GM18867 (cell line): ENCODE data around the gene ACTR8.
"Not testable (repeated sequence)": the region's sequence is repeated elsewhere in the genome, so short reads cannot be mapped to it uniquely, and the experiment has no call there.

ENCODE experiments used
- ATAC-seq: cut with Tn5 transposase; IDR thresholded peaks from one replicate; pipeline ENCODE4 v1.9.1; 2021; ENCODE audit warnings: mild to moderate bottlenecking, moderate library complexity; ENCODE audit not compliant: unreplicated experiment

The ACTR8 gene, protein sequence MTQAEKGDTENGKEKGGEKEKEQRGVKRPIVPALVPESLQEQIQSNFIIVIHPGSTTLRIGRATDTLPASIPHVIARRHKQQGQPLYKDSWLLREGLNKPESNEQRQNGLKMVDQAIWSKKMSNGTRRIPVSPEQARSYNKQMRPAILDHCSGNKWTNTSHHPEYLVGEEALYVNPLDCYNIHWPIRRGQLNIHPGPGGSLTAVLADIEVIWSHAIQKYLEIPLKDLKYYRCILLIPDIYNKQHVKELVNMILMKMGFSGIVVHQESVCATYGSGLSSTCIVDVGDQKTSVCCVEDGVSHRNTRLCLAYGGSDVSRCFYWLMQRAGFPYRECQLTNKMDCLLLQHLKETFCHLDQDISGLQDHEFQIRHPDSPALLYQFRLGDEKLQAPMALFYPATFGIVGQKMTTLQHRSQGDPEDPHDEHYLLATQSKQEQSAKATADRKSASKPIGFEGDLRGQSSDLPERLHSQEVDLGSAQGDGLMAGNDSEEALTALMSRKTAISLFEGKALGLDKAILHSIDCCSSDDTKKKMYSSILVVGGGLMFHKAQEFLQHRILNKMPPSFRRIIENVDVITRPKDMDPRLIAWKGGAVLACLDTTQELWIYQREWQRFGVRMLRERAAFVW

DNA sequence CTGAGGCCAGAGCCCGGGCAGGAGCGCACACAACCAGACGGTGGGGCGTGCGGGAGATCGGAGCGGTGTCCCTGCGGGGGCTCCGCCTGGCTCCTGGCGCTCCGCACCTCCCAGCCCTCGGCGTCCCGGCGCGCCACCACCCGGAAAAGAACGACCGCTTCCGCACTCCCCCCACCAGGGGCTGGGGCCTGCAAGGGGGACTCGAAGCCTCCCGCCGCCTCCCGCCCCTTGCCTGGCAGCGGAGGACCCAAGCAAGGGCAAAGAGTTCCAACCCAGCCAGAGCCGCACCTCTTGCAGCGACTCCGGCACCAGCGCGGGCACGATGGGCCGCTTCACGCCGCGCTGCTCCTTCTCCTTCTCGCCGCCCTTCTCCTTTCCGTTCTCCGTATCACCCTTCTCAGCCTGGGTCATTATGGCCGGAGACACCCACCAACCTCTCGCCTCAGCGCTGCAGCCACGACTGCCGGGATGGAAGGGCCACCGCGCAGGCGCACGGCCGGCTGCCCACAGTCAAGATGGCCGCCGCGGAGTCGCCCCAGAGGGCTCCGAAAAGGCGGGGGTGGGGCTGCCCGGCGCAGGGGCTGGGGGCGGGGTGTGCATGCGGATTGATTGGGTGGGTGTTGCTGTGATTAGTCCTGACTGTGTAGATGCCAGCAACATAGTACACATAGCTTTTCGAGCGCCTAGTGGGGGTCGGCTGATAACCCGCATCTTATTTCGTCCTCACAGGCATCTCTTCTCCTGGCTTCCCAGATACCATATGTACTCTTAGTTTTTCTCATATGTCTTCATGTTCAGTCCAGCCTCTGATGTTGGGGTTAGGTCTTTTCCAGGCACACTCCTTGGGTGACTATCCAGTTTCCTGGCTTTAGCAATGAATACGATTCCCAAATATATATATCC lies at the start of gene ACTR8:
Gene ACTR8, minus strand, starts transcription at position 462 of the 903 bp plus-strand sequence. Its CDS starts 51 bp downstream, at position 411.
- ATAC-seq = peak; percentile 84

DNA sequence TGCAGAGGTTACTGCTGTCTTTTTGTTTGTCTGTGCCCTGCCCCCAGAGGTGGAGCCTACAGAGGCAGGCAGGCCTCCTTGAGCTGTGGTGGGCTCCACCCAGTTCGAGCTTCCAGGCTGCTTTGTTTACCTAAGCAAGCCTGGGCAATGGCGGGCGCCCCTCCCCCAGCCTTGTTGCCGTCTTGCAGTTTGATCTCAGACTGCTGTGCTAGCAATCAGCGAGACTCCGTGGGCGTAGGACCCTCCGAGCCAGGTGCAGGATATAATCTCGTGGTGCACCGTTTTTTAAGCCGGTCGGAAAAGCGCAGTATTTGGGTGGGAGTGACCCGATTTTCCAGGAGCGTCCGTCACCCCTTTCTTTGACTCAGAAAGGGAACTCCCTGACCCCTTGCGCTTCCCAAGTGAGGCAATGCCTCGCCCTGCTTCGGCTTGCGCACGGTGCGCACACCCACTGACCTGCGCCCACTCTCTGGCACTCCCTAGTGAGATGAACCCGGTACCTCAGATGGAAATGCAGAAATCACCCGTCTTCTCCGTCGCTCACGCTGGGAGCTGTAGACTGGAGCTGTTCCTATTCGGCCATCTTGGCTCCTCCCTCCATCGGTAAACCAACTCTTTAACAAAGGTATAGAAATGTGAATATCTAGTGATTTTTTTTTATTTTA lies 45.4 kb upstream of the ACTR8 start:
- ATAC-seq = not testable (repeated sequence)

DNA sequence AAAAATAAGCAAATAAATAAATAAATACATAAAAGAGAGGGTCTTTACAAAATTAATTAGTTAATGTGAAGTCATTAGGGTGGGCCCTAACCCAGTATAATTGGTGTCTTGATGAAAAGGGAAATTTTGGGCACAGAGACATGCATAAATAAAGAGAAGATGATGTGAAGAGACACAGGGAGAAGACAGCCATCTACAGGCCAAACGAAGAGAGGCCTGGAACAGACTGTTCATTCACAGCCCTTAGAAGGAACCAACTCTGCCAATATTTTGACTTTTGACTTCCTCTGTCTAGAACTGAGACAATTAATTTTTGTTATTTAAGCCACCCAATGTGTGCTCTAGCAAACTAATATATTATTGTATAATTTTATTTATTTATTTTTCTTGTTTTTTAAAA lies 39.3 kb upstream of the ACTR8 start:
- no peak for ATAC-seq

DNA sequence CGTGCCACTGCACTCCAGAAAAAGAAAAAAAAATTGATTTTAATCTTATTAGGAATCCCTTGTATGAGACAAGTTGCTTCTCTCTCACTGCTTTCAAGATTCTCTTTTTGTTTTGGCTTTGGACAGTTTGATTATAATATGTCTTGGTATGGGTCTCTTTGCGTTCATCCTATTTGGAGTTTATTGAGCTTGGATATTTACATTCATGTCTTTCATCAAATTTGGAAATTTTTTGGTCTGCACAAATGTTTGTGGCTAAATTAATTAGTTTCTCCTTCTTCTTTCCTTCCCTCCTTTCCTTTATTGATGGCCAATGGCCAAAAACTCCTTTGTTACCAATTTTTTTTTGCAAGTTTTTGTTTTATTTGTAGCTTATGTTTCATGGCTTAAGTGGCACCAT lies 37.8 kb upstream of the ACTR8 start:
- no peak for ATAC-seq

DNA sequence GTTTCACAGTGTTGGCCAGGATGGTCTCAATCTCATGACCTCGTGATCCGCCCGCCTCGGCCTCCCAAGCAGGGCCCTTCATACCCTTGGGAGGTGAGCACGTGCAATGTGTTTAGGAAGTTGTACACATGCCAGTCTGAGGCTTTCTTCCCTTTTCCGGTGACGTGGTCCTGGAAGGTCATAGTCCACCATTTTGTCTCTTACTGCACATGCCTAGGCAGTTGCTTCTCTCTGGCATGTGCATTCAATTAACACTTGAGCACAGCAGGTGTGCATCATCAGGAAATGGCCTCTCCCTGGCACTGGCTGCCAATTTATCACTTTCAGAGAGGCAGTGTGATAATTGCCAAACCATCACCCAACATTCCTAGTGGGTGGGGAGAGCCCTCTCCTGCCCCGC lies 31.4 kb upstream of the ACTR8 start:
- no peak for ATAC-seq

DNA sequence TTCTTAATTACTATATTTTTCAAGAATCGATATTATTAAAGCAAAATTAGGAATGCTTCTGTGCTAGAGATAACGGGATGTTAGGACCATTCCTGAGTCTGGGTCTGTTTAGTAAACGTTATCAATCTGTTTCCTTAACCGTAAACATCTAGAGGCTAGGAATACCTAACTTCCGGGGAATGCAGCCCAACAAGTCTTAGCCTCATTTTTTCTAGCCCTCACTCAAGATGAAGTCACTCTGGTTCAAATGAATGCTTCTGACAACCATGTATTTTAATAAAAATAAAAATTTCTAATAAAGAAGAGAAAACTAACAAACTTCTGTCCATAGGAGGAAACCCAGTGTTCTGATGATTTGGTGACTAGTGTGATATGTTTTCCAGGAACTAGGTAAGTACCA lies 20.8 kb upstream of the ACTR8 start:
- ATAC-seq = no peak

DNA sequence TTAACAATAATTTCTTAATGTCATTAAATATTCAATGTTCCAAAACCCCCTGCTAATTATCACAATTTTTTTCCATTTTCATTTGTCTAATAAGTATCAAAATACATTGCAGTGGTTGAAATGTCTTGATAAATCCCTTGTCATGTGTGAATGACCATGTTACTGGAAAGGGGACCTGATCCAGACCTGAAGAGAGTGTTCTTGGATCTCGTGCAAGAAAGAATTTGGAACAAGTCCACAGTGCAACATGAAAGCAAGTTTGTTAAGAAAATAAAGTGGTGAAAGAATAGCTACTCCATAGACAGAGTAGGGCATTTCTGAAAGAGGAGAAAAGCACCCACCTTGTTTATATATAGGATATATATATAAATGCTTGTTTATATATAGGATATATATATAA lies 20.1 kb upstream of the ACTR8 start:
- no peak for ATAC-seq

DNA sequence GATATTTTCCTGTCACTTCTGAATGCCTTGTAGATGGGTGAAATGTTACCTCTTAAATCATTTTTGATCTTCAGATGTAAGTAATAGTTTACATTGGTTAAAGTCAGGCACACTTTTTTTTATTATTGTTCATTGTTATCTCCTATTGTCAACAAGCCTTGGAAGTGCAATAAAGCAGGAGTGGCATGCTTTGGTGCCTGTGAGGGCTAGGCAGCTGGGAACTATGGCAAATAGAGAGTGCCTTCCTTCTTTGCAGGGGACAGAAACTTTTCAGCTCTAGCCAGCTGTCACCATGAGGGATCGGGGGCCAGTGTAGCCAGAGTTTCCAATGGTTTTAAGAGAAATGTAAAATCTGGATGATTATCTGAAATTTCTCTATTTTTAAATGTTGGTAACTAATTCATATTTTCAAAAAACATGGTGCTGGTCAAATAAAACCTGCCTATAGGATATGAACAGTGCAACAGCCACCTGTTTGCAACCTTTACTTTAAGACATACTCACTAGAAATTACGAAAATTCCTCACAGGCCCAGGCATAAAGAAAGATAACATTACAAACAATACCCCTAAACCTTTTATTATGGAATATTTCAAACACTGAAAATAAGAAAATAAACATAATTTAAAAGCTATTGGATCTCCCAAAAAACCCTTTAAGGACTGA lies 18.8 kb upstream of the ACTR8 start:
- ATAC-seq = no peak

DNA sequence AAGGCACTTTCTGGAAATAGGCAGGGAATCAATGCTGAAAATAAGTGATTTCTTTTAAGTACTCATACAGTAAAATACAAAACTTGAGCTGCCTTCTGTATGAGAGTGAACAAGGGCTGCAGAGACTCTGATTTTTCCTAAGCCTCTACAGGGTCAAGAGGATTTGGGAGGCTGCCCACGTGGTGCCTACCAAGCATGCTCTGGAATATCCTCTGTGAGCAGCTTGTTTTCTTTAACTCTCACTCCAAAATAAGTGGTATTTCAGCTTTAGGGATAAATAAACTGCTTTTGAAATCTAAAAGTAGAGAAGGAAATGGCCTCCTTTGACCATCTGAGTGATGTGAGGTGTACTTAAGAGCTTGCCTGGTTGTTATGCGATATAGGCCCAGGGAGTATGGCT lies 17.8 kb upstream of the ACTR8 start:
- ATAC-seq = no peak

DNA sequence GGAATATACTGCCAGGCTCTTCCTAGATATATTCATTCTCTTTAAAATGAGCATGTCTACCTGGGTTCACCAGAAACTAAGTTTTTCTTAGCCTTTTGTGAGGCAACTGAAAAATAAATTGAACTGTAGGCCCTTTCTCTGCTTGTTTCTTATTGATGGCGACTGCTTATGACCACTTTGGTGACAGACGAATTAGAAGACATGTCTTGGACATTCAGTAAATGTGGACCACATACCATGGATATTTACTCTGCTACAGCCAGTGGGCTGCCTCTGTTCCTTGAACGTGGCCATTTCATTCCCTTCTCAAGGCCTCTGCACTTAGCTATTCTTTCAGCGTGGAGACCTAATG lies 10.3 kb upstream of the ACTR8 start:
- no peak for ATAC-seq

DNA sequence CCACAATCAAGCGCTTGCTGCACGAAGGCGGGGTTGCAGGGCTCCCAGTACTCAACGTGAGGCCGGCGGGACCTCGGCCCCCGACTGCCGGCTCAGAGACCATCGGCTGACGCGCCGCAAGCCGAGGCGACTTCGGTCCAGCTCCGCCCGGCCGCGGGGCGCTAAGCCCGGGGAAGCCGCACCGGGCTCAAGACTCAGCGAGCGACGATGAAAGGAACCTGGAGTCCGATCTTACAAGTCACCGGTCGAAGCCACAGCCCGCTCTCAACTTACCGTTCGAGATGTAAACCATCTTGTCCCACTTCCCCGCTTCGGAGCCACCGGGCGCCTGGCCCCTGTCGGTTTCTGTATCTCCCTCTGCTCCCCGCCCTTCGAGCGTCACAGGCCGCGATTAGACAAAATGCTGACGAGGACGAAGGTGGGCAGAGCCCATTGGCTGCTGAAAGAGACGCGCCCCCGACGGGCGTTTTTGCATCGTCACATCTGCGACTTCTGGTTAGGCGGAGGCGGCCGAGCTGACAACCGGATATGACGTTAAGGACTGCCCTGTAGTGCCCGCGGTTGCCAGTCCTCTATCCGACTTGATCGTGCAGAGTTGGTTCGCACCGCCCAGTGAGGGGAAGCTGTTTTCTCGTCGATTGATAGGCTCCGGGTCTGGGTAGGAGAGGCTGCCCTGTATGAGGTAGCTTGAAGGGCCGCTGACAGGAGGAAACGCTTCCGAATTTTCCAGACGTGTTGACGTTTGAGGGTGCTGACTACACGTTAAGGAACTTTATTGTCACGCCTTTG lies 9.7 kb upstream of the ACTR8 start, which contains the start of gene SELENOK:
Gene SELENOK, minus strand, starts transcription at position 363 of the 789 bp plus-strand sequence.
- ATAC-seq = peak; percentile 96

DNA sequence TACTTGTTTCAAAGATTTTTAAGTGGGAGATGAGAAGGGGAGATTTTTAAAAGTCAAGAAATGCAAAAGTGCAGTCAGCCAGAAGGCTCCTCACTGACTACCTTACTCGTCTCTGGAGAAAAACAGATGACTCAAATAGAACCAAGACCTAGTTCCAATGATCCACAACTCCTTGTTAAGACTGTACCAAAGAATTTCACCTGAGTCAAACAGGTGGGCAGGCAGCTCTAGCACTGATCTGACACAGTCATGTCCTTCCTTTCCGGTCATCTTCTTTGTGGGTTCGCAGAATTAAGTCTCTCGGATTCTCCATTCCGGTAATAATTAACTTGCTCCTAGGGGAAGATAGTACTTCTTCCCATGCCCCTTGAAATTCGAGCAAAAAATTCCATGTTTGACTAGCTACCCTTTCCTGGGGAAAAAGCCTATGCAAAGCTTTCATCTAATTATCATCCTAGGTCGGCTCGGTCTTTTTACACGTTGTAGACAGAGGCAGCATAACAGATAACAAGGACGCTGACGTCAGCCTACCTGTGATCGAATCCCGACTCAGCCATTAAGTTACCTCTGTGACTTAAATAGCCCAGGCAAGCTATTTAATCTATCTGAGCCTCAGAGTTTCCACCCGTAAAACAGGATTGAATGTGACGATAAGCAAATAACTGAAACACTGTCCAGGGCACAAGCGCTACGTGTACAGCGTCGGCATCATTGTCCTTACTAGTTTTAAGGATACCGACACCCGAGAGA lies 8.9 kb upstream of the ACTR8 start:
- ATAC-seq = no peak

DNA sequence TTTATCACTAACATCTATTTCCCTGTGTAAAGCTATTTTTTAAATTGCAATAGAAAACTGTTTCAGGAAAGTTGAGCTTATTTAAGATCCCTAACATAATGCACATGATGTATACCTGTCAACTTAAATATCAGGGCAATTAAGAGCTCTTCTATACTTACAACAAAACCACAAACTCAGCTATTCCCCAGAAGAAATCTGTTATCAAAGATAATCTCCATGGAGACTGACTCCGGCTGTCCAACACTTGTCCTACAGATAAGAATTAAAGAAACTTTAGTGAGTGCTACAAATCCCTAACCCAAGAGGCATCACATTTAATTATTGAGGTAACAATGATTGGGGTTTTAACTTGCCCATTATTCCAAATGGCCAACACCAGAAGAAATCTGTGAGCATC lies 6.3 kb upstream of the ACTR8 start:
- ATAC-seq = no peak

DNA sequence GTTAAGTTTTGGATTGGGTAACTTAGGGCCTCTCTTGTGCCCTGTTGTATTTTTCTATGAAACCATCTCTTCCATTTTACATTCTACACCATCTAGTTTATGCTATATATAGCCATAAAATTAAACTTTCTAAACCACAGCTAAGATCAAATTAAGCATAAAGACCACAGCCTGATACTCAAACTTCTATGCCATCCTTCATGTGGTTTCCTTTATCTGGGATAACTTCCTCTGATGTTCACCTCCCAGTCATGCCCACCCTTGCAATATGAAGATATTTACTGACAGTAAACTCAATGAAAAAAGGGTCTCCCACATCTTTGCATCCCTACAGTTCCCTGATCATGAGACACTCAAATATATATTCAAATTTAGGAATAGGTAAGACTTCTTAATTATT lies 5.5 kb upstream of the ACTR8 start:
- ATAC-seq = no peak

DNA sequence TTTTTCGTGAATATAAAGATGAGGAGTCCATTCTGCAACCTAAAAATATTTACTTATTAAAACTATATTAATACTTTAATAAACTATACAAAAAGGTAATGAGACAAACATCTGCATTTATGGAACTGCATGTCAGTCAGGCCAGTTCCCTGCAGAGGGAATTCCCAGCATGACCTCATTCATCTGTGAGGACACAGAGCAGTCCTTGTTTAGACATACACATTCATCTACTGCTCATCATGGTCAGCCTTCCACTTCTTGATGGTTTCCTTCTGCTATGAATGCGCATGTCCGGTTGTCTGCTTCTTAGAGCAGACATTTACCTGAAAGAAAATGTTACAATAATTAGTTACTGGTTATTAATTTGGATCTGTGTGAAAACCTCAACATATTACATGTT lies 3.3 kb upstream of the ACTR8 start:
- no peak for ATAC-seq

DNA sequence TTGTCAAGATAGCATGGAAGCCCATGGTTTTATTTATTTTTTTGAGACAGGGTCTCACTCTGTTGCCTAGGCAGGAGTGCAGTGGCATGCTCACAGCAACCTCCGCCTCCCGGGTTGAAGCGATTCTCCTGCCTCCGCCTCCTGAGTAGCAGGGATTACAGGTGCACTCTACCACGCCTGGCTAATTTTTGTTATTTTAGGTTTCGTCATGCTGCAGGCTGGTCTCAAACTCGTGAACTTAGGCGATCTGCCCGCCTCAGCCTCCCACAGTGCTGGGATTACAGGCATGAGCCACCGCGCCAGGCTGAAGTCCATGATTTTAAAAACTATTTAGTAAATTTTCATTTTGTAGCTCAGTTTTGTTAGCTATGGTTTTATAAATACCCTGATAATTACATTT lies 2.7 kb upstream of the ACTR8 start:
- no peak for ATAC-seq

DNA sequence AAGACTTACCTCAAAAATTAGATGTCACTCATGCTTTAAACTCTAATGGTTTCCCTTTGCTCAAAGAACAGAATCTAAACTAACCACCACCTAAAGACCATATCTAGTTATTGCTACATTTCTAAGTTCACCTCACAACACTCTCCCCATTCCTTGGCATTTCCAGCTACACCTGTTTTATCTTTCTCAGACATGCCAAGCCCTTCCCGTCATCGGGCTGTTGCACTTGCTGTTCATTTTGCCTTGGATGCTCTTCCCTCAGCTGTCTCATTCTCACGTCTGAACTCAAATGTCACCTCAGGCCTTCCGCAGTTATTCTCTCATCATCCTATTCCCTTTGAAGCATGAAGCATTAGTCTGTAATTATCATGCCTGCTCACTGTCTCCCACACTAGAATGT lies 1.1 kb upstream of the ACTR8 start:
- no peak for ATAC-seq

DNA sequence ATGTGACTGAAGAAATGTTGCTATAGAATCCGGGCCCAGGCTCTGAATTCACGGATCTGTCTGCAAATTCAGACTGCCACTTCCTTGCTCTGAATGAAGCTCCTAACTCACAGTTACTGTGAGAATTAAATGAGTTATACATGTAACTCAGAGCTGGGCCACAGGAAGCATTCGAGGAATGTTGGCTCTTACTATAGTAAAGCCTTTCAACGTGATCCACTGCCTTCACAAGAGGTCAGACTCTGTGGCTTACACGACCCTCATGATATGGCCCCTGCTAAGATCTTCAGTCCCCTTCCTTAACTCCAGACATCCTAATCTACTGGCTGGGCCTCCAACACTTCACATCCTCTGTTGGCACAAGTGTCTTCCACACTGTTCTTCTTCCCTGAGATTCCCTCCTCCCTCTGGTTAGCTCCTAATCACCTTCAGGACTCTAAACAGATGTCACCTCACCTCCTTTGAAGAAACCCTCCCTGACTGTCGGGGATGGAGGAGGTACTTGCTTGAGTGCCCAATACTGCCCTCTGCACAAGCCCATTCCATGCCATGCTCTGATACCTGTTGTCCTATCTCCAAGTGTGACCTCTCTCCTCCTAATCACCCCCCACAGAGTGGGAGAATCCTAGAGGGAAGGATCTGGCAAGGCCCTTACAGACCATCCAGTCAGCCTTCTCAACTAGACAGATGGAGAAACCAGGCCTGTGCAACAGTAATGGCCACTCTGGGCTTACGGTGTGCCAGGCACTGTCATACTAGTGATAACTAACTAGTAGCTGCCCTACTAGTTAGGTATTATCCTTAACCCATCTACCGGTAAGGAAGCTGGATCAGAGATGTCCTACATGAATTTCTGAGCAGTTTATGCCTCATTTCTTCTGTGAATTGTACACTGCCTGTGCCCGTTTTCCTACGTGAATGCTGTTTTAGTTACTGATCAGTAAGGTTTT lies 1.3 kb downstream of the ACTR8 start:
- ATAC-seq = no peak
